Cardiac muscle cell (in vitro differentiated cells and primary cell): ENCODE data around the gene AGXT. TPM values are rescaled to one million over a fixed set of nuclear protein-coding genes. Genes with fewer than 3 reads are reported as not detected.

ENCODE experiments used
- DNase-seq, 2 donors: peaks; one replicate each; pipeline versions ENCODE4 v3.0.0 to v3.0.0-alpha.2; 2010 to 2017; ENCODE audit warnings: low read depth in 1 of 2, low spot score in 1 of 2
- H3K27ac ChIP-seq: fragments of 200-600 bp; sonication (generic); 2 replicates; pipeline ENCODE4 v1.5.1; 2016
- H3K27me3 ChIP-seq: fragments of 200-600 bp; sonication (generic); 2 replicates; pipeline ENCODE4 v1.6.0; 2016; ENCODE audit warnings: control low read depth
- H3K36me3 ChIP-seq: fragments of 200-600 bp; sonication (generic); 2 replicates; pipeline ENCODE4 v1.5.1; 2016; ENCODE audit warnings: control low read depth
- H3K4me1 ChIP-seq: fragments of 200-600 bp; sonication (generic); 2 replicates; pipeline ENCODE4 v1.8.1; 2017; ENCODE audit warnings: low read depth, mild to moderate bottlenecking, mixed run types
- H3K4me3 ChIP-seq: fragments of 200-600 bp; sonication (generic); 2 replicates; pipeline ENCODE4 v1.5.1; 2016; ENCODE audit warnings: mild to moderate bottlenecking
- H3K9me3 ChIP-seq: fragments of 200-600 bp; sonication (generic); 2 replicates; pipeline ENCODE4 v1.5.1; 2017; ENCODE audit warnings: low read depth, mild to moderate bottlenecking, control low read depth
- polyA plus RNA-seq: library from polyadenylated mRNA; unstranded; fragments of >200 nt; fragmentation: Nextera tagmentation; extraction: Ambion mirVana; gene quantifications from 2 replicates; pipeline ENCODE4 v1.2.1, GENCODE V29; 2016
- total RNA-seq: library from RNA; depleted of rRNA; stranded (reverse); fragments of >200 nt; gene quantifications from 2 replicates; pipeline ENCODE4 v1.2.3, GENCODE V29; 2016
- TF ChIP-seq, protein P1 (sequence below): IDR thresholded peaks from 2 replicates; pipeline ENCODE4 v1.5.1; 2012; ENCODE audit warnings: low read depth, mild to moderate bottlenecking, low read length

AGXT gene
- total and polyA plus RNA-seq, 2 experiments from 2014 or later, result 0.06 to 0.75 TPM

DNA sequence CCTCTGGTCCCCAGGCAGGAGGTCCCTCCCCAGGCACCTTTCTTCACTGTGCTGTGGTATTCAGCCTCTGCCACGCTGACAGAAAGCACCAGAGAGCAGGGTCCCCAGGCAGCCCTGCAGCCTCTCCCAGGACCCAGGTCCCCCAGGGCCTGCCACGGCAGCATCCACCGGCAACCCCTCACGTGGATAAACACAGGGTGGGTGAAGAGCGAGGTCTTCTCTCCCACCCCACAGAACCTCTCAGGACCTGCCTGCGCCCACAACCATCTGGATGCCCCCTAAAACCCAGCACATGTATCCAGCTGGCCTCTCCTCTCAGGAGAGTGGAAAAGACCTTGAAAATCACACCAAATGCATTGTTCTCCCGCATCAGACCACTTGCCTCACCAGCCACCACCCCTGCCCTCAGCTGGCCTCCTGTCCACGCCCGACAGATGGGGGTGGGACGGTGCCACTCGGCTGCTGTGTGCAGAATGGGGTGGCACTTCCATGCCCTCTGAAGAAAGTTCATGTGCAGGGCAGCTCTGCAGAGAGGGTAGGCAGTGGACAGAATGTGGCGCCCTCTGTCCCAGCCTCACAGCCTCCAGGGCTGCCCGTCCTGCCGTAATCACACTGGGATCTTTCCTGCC is 33.5 kb downstream of the AGXT start:
- Histone ChIP-seq H3K9me3 (no peaks in the 10 kb centered on the region), H3K4me3 (no peak overlapping the region), H3K27me3 (peaks cover 23% of the 10 kb centered on the region), H3K4me1 (no peaks in the 10 kb centered on the region), H3K27ac (no peak overlapping the region), H3K36me3 (no peaks in the 10 kb centered on the region)
- TF ChIP-seq, protein P1, sequence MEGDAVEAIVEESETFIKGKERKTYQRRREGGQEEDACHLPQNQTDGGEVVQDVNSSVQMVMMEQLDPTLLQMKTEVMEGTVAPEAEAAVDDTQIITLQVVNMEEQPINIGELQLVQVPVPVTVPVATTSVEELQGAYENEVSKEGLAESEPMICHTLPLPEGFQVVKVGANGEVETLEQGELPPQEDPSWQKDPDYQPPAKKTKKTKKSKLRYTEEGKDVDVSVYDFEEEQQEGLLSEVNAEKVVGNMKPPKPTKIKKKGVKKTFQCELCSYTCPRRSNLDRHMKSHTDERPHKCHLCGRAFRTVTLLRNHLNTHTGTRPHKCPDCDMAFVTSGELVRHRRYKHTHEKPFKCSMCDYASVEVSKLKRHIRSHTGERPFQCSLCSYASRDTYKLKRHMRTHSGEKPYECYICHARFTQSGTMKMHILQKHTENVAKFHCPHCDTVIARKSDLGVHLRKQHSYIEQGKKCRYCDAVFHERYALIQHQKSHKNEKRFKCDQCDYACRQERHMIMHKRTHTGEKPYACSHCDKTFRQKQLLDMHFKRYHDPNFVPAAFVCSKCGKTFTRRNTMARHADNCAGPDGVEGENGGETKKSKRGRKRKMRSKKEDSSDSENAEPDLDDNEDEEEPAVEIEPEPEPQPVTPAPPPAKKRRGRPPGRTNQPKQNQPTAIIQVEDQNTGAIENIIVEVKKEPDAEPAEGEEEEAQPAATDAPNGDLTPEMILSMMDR, result no peak
- no peak for DNase-seq

GRCh38 chr2:240902615-240903041 is 34.0 kb downstream of the AGXT start:
- Histone ChIP-seq H3K4me1 (no peaks in the 10 kb centered on the region), H3K27me3 (peaks cover 27% of the 10 kb centered on the region), H3K4me3 (no peak overlapping the region), H3K36me3 (no peaks in the 10 kb centered on the region), H3K9me3 (no peaks in the 10 kb centered on the region), H3K27ac (no peak overlapping the region)
- DNase-seq, result no peak
- TF ChIP-seq, protein P1, result no peak

DNA sequence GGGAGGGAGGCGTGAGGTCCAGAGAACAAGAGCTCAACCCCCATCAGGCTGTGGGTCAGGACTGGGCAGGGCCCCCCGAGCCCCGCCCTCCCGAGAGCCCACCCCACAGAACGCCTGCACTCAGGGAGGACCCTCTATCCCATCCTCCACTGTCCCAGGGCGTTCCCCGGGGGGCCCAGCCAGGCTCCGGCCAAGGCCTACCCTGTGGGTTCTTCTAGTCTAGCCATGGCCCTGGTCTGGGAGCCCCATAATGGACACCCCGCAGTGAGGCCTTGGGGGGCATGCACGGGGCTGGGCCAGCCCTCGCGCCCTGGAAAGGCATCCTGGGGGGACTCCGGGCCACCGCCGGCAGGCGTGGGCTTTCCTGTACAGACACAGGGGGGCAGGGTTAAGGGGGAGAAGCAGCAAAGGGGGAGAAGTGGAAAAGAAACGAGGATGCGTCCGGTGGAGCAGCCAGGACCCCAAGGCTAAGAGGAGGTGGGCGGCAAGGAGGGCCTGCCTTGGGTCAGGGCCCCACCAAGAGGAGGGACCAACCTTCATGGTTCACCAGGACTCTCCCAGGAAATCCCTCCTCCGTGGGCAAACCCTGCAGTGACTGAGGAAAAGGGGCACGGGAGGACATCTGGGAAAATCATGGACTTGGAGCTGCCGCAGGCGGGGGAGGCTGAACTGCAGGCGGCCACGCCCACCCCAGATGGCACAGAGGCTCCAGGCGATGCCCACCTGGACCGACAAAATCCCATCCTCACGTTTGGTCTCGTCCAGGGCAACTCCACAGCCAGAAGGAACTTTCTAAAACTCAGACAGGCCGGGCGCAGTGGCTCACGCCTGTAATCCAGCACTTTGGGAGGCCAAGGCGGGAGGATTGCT is 34.8 kb downstream of the AGXT start:
- TF ChIP-seq, protein P1, result no peak
- Histone ChIP-seq H3K27ac (no peak overlapping the region), H3K36me3 (no peaks in the 10 kb centered on the region), H3K4me1 (no peaks in the 10 kb centered on the region), H3K27me3 (peaks cover 27% of the 10 kb centered on the region), H3K9me3 (no peaks in the 10 kb centered on the region), H3K4me3 (no peak overlapping the region)
- no peak for DNase-seq

- TF ChIP-seq, protein P1, result no peak
- Histone ChIP-seq H3K36me3 (no peaks in the 10 kb centered on the region), H3K27me3 (peaks cover 31% of the 10 kb centered on the region), H3K4me1 (no peaks in the 10 kb centered on the region), H3K9me3 (no peaks in the 10 kb centered on the region), H3K4me3 (no peak overlapping the region), H3K27ac (no peak overlapping the region)
- no peak for DNase-seq
These were observed 35.9 kb downstream of the AGXT start for GRCh38 chr2:240904216-240905175.

DNA sequence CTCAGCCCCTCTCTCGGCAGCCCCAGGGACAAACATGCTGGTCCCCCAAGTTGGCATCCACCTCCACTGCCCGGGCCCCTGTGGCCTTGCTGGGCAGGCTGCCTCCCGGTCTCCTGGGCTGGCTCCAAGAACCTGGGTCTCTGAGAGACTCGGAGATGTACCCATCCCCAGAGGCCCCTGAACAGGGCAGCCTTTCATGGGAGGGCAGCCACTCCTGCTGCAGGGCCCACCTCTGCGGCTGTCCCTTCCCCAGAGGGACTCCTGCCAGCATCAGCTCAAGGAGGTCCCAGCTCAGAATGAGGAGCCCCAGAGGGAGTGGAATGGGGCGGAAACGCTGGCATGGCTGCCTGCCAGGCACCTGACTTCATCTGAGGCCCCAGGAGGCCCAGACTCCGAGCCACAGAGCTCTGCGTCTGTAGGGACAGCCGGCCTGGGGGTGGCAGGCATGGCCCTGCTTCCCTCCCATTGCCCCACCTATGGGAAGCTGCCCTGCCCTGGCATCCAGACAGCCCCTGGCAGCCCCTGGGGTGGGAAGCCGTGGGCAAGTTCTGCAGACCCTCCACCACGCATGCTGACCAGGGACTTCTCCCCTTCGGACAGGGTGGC is 36.7 kb downstream of the AGXT start:
- no peaks in the 10 kb centered on the region for H3K4me1 ChIP-seq
- H3K27ac ChIP-seq, result no peak overlapping the region
- no peaks in the 10 kb centered on the region for H3K36me3 ChIP-seq
- H3K4me3 ChIP-seq, result no peak overlapping the region
- no peak for DNase-seq
- TF ChIP-seq, protein P1, result no peak
- H3K9me3 ChIP-seq, result no peaks in the 10 kb centered on the region
- H3K27me3 ChIP-seq, result peaks cover 39% of the 10 kb centered on the region
